CD4-positive, alpha-beta T cell treated with Interleukin-21 for 1 hour (primary cell): ENCODE results near the gene PCDHA5.
A peak's percentile ranks its signal among the peaks of the same experiment; 100 is the strongest.
"Not testable (repeated sequence)": the region's sequence is repeated elsewhere in the genome, so short reads cannot be mapped to it uniquely, and the experiment has no call there.

Experiments used
- DNase-seq: peaks from one replicate; pipeline ENCODE4 v3.0.0-alpha.2; 2020

The PCDHA5 gene

GRCh38 chr5:140827704-140828361, 6.4 kb downstream of the PCDHA5 start, which contains the start of gene PCDHA6:
TSS of gene PCDHA6 (plus strand) at chr5:140827960. CDS start at chr5:140828092, 132 bp downstream.
- DNase-seq = no peak

- no peak for DNase-seq
Observed at GRCh38 chr5:140828362-140828737, 6.9 kb downstream of the PCDHA5 start.

- DNase-seq = not testable (repeated sequence)
Observed at GRCh38 chr5:140829511-140830501, 8.4 kb downstream of the PCDHA5 start.

- no peak for DNase-seq
Observed at GRCh38 chr5:140833993-140834392, 12.6 kb downstream of the PCDHA5 start, which contains the start of gene PCDHA7. TSS of gene PCDHA7 (plus strand) at chr5:140834269. CDS start at chr5:140834384, 115 bp downstream.

- DNase-seq = not testable (repeated sequence)
Observed at GRCh38 chr5:140834439-140835008, 13.1 kb downstream of the PCDHA5 start.

DNA sequence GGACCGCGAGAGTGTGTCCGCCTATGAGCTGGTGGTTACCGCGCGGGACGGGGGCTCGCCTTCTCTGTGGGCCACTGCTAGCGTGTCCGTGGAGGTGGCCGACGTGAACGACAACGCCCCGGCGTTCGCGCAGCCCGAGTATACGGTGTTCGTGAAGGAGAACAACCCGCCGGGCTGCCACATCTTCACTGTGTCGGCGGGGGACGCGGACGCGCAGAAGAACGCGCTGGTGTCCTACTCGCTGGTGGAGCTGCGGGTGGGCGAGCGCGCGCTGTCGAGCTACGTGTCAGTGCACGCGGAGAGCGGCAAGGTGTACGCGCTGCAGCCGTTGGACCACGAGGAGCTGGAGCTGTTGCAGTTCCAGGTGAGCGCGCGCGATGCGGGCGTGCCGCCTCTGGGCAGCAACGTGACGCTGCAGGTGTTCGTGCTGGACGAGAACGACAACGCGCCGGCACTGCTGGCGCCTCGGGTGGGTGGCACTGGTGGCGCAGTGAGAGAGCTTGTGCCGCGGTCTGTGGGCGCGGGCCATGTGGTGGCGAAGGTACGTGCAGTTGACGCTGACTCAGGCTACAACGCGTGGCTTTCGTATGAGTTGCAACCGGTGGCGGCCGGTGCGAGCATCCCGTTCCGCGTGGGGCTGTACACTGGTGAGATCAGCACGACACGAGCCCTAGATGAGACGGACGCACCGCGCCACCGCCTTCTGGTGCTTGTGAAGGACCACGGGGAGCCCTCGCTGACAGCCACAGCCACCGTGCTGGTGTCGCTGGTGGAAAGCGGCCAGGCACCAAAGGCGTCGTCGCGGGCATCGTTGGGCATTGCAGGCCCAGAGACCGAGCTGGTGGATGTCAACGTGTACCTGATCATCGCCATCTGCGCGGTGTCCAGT, 14.5 kb downstream of the PCDHA5 start:
- DNase-seq = no peak

DNA sequence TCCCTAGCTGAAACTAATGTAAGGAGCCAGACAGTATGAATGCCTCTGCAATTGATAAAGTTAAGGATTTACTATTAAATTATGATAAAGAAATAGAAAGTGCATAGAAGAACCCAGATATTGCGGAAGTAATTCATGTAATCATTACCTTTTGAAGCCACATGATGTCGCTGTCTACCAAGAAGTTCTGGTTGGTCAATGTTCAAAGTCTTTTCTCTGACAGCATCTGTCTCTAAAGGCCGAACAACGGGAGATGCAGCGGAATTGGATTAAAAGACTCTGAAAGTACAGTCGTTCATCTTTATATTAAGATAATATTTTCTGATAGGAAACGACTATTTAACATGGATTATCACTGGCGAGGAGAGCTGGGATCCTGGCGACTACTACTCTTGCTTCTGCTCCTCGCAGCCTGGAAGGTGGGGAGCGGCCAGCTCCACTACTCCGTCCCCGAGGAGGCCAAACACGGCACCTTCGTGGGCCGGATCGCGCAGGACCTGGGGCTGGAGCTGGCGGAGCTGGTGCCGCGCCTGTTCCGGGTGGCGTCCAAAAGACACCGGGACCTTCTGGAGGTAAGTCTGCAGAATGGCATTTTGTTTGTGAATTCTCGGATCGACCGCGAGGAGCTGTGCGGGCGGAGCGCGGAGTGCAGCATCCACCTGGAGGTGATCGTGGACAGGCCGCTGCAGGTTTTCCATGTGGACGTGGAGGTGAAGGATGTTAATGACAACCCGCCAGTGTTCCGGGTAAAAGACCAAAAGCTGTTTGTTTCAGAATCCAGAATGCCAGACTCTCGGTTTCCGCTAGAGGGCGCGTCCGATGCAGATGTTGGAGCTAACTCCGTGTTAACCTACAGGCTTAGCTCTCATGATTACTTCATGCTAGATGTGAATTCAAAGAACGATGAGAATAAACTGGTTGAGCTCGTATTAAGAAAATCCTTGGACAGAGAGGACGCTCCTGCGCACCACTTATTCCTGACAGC, 19.9 kb downstream of the PCDHA5 start, which contains the start of gene PCDHA8:
PCDHA8 (plus strand) TSS at position 210 of the 985 bp plus-strand sequence; CDS start at position 345, 135 bp downstream.
- DNase-seq = peak; percentile 7

GRCh38 chr5:140842798-140843733, 21.7 kb downstream of the PCDHA5 start:
- no peak for DNase-seq

DNA sequence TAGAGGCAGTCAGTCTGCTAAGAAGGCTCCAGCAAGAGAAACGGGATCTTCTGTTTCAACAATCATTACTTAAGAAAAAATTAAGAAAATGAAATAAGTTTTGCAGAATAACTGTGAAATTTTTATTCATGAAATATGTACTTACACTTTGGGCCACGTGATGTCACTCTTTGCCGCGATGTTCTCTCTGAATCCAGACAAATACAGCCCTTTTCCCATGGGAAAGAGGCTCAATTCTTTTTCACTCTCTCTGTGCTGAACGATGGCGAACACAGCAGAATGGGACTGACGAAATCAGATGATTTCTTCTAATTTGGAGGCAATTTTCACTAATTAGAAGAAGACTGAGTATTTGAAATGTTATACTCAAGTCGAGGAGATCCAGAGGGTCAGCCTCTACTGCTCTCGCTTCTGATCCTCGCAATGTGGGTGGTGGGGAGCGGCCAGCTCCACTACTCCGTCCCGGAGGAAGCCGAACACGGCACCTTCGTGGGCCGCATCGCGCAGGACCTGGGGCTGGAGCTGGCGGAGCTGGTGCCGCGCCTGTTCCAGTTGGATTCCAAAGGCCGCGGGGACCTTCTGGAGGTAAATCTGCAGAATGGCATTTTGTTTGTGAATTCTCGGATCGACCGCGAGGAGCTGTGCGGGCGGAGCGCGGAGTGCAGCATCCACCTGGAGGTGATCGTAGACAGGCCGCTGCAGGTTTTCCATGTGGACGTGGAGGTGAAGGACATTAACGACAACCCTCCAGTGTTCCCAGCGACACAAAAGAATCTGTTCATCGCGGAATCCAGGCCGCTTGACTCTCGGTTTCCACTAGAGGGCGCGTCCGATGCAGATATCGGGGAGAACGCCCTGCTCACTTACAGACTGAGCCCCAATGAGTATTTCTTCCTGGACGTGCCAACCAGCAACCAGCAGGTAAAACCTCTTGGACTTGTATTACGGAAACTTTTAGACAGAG, 27.0 kb downstream of the PCDHA5 start, which contains the start of gene PCDHA9:
PCDHA9 (plus strand) TSS at position 244 of the 964 bp plus-strand sequence; CDS start at position 358, 114 bp downstream.
- DNase-seq = not testable (repeated sequence)

- DNase-seq = not testable (repeated sequence)
Observed at GRCh38 chr5:140849831-140850634, 28.6 kb downstream of the PCDHA5 start.

DNA sequence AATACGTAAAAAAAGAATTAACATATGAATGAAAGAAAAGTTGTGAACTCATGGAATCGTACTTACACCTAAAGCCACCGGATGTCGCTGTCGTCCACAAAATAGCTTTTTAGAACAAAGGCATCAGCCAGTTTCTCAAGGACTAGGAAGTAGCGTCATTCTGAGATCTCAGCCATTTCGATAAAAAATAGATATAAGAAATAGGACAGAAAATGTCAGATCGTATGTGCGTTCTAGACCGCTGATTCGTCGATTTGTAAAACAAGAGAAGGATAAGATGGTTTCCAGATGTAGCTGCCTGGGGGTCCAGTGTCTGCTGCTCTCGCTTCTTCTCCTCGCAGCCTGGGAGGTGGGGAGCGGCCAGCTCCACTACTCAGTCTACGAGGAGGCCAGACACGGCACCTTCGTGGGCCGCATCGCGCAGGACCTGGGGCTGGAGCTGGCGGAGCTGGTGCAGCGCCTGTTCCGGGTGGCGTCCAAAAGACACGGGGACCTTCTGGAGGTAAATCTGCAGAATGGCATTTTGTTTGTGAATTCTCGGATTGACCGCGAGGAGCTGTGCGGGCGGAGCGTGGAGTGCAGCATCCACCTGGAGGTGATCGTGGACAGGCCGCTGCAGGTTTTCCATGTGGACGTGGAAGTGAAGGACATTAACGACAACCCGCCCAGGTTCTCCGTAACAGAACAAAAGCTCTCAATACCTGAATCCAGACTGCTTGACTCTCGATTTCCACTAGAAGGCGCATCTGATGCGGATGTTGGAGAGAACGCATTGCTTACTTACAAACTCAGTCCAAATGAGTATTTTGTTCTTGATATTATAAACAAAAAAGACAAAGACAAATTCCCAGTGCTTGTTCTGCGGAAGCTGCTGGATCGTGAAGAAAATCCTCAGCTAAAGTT, 34.6 kb downstream of the PCDHA5 start, which contains the start of gene PCDHA10:
PCDHA10 (plus strand) TSS at position 126 of the 903 bp plus-strand sequence; CDS start at position 278, 152 bp downstream.
- DNase-seq = no peak

- no peak for DNase-seq
Observed at GRCh38 chr5:140857177-140857986, 36.0 kb downstream of the PCDHA5 start.

DNA sequence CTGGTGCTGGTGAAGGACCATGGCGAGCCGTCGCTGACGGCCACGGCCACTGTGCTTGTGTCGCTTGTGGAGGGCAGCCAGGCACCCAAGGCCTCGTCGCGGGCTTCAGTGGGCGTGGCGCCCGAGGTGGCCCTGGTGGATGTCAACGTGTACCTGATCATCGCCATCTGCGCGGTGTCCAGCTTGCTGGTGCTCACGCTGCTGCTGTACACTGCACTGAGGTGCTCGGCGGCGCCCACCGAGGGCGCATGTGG, 36.5 kb downstream of the PCDHA5 start:
- no peak for DNase-seq

DNA sequence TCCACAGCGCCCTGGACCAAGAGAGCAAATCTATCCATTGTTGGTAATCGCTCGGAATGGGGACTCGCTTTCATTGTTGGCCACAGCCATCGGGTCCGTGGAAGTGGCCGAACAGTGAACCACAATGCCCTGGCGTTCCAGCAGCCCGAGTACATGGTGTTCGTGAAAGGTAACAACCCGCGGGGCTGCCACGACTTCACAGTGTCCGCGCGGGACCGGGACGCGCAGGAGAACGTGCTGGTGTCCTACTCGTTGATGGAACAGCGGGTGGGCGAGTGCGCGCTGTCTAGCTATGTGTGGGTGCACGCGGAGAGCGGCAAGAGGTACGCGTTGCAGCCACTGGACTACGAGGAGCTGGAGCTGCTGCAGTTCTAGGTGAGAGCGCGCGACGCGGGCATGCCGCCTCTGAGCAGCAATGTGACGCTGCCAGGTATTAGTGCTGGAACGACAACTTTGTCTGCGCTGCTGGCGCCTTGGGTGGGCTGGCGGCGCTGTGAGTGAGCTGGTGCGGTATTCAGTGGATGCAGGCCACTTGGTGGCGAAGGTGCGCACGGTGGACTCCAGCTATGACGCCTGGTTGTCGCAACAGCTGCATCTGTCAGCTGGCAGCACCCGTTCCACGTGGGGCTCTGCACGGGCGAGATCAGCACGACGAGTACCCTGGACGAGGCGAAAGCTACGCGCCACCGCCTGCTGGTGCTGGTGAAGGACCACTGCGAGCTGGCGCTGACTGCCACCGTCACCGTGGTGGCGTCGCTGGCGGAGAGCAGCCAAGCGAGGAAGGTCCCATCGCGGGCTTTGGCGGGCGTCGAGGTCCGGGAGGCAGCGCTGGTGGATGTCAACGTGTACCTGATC, 41.3 kb downstream of the PCDHA5 start:
- DNase-seq = no peak
